Measurements from ENCODE around the gene ARL6IP1. TPM values are rescaled to one million over a fixed set of nuclear protein-coding genes. Genes with fewer than 3 reads are reported as not detected.

Gene ARL6IP1
- total and polyA plus RNA-seq, 2 of the 13 experiments (the other 11 are each of a cell fraction or from before 2014, with no cell fraction given) = 263 to 373 TPM

DNA sequence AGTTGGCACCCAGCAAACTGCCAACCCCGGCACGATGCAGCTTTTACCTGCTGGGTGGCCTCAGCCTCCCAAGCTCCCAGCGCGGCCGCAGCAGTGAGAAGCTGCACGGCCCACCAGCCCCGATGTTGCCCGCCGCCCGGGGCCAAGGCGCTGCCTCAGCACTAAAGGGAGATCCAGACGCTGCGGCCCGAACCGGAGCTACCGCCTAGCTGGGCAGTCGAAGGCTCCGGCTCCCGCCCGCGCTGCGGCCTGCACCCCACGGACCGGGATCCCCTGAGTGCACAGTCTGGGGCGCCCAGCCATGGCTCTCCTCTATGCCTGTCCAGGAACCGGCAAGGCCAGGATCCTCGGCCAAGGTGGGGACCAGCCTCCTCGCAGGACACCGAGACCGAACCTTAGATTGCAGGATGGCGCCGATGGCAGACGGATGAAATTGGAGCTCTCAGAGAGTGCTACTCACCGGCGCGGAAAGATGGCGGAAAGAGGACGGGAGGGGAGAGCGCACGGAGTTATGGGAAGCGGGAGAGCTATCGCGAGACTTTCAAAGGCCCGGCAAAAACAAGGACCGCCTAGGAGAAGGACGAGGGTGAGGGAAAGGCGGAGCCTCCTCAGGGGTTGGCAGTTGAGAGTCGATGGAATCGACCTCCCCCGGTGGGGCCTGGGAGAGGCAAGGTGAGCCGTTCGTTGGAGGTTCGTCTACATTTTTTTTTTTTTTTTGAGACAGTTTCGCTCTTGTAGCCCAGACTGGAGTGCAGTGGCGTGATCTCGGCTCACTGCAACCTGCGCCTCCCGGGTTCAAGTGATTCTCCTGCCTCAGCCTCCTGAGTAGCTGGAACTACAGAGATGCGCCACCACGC is 11.3 kb downstream of the ARL6IP1 start, which contains the start of gene RPS15A (continued):
- TF ChIP-seq ZBTB4 (CRISPR knock-in tag; IDR thresholded peaks at IDR 0.05; ENCODE audit: borderline replicate concordance) (peak; percentile 98), ZNF777 (CRISPR knock-in tag; IDR thresholded peaks at IDR 0.05) (peak; percentile 83), ASH2L (IDR thresholded peaks at IDR 0.05; ENCODE audit: insufficient read length, low read depth, low read length) (peak; percentile 100), HNRNPL (IDR thresholded peaks at IDR 0.05; ENCODE audit: low read depth, low read length) (peak; percentile 87; the same call in 1 of the 2 replicates), ATF6 (CRISPR knock-in tag; conservative IDR thresholded peaks at IDR 0.05) (peak; percentile 90), ELK4 (CRISPR knock-in tag; IDR thresholded peaks at IDR 0.05; ENCODE audit: borderline replicate concordance) (0 out of 2 replicates have a peak, but pooled peaks have one; percentile 48), CREBL2 (CRISPR knock-in tag; IDR thresholded peaks at IDR 0.05; ENCODE audit: borderline replicate concordance) (peak; percentile 83; the same call in 1 of the 2 replicates), ZNF296 (CRISPR knock-in tag; conservative IDR thresholded peaks at IDR 0.05) (peak; percentile 96), ZNF782 (CRISPR knock-in tag; IDR thresholded peaks at IDR 0.05; ENCODE audit: borderline replicate concordance) (peak; percentile 95), E2F1 (CRISPR knock-in tag; IDR thresholded peaks at IDR 0.05) (peak; percentile 97), HNF4G (IDR thresholded peaks at IDR 0.05; ENCODE audit: borderline replicate concordance, low read depth, low read length) (no peak), HNF4G (CRISPR knock-in tag; IDR thresholded peaks at IDR 0.05; ENCODE audit: borderline replicate concordance, low read depth) (peak; percentile 87), ZNF747 (CRISPR knock-in tag; IDR thresholded peaks at IDR 0.05; ENCODE audit: borderline replicate concordance) (peak; percentile 88; the same call in 1 of the 2 replicates), GATAD2A (CRISPR knock-in tag; IDR thresholded peaks at IDR 0.05) (peak; percentile 83), RARG (CRISPR knock-in tag; IDR thresholded peaks at IDR 0.05; ENCODE audit: low read depth) (0 out of 2 replicates have a peak, but pooled peaks have one; percentile 94)
- TF ChIP-seq, protein P1, sequence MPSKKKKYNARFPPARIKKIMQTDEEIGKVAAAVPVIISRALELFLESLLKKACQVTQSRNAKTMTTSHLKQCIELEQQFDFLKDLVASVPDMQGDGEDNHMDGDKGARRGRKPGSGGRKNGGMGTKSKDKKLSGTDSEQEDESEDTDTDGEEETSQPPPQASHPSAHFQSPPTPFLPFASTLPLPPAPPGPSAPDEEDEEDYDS (CRISPR knock-in tag; IDR thresholded peaks at IDR 0.05) = peak; percentile 98
